Stimulated activated CD8-positive, alpha-beta memory T cell treated with anti-CD3 and anti-CD28 coated beads, Interleukin-4, amount 100 ng/mL, for 48 hours (primary cell): ENCODE measurements around the gene CPXM2.
"Not testable (repeated sequence)": the region's sequence is repeated elsewhere in the genome, so short reads cannot be mapped to it uniquely, and the experiment has no call there.

Experiments
- DNase-seq: peaks from one replicate; pipeline ENCODE4 v3.0.0-alpha.2; 2020

Gene CPXM2

DNA sequence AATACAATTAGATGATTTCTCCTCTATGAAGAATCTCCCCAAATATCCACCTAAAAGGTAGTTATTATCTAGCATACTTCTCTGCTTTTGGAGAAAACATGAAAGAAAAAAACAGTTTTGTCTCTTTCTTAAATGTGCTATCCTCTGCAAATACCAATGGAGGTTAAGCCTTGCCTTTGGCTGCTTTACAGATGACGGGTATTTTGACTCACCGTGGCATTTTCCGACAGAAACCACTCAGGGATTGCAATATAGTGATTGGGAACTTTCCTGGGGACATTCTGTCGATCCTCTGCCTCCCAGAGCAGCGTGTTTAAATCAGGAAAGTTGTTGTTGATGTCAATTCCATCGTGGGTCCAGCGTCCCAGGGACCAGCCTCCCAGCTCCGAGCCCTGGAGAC lies 124.8 kb downstream of the CPXM2 start:
- no peak for DNase-seq

DNA sequence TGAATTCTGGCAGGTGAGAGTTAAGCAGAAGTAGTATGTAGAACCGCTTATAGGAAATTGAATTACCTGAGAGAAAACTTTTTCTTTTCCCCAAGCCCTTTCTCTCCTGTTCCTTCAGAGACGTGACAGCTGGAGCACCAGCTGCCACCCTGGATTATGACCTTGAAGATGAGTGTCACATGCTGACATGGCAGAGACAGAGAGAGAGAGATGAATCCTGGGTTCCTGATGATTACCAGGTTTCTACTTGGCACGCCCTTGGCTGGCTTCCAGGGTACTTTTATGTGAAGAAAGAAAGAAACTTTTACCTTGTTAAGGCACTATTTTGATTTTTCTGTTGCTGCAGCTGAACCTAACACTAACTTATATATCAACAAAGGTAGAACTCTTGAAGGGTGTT lies 125.6 kb downstream of the CPXM2 start:
- no peak for DNase-seq

DNA sequence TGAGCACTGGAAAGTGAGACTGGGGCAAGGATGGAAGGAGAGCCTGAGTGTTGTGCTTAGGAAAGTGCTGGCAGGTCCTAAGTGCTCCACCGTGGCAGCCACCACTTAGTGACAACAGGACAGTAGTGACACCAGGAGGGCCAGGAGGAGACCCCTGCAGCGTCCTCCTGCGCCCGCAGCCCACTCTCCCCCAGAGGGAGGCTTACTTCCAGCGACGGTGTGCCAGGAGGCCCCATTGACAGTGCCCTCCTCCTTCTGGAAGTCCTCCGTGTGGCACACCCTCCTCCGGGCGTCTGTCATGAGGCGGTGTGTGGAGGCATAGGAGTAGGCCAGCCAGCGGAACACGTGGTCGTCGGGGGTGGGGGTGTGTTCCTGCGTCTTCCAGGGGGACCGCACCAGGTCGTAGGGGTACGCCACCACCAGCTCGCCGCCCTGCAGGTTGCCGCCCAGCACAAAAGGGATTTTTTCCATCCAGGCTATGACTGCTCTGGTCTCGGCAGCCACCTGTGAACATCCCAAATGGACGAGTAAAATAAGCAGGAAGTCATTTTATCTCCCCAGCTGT lies 129.9 kb downstream of the CPXM2 start:
- DNase-seq, result no peak

DNA sequence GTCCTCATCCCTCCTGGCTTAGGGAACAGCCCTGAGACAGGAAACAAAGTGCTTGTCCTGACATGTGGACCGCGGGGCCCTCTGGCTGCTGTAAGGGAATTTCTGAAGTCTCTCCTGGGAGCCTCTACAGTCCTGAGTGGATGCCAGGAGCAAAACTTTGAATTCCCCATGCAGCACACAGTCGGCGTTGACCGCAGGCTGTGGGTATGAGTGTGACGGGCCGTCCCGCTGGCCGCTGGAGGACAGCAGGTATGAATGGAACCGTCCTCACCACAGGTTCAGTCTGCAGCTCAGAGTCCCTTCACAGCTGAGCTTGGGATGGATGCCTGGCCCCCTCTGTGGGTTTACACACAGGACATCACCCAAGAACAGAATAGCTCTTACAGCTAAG lies 130.6 kb downstream of the CPXM2 start:
- DNase-seq, result no peak

DNA sequence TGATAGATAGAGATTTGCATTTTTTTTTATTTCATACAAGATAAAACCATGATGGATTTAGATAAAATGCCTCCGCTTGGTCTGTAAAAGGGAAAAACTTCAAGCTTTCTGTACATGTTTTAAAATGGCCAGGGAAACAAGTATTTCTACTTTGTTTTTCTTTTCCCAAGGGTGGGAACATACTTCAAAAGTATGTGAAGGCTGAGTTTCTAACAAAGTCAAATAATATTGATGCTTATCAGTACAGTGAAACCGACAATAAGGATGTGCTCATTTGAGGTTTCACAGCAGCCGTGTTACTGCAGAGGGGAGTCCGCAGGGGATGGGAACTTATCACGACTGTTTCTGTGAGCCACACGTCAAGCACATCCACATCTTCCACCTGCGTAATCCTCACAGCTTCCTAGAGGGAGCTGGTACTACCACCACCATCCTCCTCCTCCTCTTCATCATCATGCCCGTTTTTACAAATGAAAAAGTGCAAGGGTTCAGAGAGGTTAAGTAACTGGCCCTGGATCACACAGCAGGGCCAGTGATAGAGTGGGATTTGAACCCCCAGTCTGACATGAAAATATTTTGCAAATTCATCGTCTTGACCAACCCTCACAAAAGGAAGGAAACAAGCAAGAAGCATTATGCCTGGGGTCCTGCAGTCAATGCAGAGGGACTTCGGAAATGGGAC lies 131.1 kb downstream of the CPXM2 start:
- no peak for DNase-seq

DNA sequence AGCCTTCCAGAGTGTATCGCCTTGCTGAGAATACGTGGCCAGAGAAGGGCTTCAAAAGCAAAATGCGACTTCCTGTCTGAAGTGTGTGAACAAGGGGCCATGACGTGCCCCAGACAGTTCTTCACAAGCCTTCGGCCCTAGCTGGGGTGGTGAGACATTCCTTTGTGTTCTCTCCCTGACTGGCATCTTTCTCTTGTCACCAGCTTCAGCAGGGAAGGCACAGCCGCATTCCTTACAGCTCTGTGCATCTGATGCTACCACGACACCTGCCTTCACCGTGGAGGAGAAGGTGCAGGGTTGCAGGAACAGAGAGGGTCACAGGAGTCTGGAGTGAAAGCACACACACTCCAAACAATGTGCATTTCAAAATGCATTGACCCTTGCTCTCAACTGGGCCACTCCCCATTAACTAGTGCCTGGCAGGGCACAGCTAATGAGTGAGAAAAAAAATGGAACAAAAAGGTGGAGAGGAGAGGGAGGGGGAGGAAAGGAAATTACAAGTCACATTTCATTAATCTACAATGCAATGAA lies 132.0 kb downstream of the CPXM2 start:
- DNase-seq, result no peak

DNA sequence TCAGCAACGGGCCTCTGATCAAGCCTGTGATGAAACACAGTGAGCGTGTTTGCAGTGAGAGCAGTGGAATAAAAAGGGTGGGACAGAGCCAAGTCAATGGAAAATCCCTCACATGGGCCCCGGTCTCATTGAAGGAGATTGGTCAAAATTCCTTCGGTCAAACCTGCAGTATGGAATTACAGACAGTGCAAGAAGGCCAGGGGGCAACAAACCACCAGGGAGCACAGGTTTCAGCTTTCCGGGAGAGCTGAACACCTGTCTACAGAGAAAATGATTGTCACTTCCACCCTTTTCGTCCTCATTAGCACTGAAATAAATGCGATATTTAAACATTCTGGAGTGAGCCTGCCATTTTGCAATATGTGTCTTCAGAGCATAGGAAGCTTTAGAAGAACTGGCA lies 132.6 kb downstream of the CPXM2 start:
- DNase-seq, result no peak

DNA sequence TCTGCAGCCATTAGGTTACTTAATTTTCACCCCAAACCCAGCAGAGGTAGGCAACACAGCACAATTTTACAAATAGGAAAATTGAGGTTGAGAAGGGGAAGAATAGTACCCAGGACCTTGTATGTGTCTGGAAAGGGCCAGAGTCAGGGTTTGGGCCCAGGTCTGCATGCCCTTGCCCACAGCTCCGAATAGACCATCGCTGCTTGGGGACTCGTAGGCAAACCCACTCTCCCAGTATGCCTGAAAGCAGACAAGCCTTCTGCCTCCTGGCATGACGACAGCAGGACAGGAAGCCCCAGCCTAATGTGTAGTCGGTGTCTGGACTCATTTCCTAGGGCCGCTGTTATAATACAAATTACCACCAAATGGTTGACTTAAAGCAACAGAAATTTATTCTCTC lies 133.8 kb downstream of the CPXM2 start:
- no peak for DNase-seq

DNA sequence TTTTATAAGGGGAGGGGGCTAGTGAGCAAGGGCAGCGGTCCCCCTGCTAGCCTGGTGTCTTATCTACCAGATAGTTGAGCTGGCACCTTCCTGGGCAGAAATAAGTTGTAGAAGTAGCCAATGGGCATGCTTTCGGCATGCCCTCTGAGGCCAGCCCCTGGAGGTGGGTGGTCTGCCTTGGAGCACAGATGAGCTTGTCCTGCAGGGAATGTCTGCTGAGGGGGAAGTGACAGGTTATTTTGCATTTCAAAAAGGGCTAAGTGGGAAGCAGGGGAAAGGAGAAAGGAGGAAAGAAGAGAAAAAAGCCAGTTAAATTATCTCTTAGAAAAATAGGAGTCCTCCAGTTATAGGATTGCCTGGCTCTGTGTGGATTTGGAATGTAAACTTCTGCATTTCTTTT lies 136.5 kb downstream of the CPXM2 start:
- DNase-seq, result no peak

DNA sequence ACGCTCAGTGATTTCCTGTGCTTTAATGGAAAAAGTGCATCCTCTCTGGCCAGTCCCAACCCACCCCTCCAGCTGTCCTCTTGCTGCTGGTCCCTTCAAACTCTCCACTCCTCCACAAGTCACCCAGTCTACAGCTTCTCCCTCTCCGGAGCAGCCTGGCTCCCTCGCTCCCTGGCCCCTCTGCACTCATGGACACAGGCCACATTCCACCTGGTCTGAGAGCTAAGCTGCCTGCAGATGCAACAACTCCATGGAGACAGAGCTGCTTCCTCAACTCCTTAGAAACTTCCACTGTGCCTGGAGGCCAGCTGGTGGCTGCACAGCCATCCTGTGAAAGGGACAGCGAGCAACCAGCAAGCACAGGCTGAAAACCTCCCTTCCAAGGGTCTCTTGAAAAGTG lies 137.5 kb downstream of the CPXM2 start:
- DNase-seq, result no peak

DNA sequence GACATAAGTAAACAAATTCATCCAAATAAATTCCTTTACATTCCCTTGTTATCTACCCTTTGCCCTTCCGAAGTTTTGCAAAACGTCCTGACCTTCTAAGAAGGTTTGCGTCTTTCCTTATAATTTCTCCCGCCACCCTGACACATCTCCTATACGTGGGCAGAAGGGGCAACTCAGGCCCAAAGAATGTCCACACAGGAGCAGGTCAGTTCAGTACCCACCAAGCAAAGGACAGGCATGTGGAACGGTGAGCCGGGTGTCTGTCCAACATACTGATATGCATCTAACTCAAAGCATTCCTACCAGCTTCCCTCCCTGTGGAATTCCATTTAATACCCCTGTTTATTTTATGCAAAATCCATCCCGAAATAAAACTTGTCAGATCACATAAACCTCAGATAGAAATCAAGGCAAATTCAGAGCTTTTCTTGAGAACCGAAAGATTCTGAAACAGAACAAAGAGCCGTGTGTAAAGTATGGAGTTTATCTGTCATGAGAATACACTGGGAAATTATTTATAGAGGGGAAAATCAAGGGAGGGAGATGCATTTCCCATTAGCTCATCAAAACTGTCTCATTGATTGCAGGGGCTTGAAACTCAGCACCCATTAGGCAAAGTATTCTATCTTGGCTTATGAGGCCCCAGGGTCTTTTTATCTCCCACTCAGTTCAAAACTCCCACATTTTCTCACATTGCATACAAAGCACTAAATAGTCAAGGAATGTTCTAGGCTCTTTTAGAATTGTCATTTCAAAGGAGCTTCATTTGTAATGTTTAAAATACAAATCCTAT lies 140.1 kb downstream of the CPXM2 start:
- DNase-seq, result no peak

DNA sequence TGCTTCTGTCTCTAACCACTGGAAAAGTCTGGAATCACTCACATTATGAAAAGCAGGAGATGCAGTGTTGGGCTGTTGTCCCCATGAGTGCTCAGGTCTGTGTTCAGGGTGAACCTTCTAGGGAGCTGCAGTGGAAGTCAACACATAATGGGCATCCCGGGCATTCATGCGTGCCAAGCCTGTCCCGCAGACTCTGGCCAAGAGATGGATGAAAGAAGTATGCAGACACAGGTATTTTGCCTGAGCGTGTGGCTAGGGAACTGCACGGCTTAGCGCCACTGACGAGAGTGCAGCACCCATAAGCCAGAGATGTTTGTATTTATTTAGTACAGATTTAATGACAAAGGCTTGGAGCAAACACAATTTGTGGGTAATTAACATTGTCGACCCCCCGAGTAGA lies 140.7 kb downstream of the CPXM2 start:
- no peak for DNase-seq

DNA sequence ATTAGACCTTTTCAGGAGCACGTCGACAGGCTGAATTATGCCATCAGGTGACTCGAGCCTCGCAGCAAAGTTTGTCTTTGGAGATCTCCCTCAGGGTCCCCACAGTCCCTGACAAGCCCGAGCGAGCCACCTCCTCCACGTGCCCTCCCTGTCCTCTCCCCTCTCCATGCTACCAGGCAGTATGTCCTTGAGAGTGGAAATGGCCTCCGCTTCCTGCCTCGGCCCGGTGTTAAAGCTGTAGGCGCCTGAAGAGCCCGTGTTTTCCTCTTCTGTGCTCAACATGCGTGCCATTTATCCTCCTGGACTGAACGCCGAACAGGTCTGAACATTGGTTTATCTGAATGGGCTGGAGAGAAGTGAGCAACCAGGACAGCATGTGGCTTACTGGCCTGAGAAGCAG lies 142.9 kb downstream of the CPXM2 start:
- DNase-seq, result no peak

DNA sequence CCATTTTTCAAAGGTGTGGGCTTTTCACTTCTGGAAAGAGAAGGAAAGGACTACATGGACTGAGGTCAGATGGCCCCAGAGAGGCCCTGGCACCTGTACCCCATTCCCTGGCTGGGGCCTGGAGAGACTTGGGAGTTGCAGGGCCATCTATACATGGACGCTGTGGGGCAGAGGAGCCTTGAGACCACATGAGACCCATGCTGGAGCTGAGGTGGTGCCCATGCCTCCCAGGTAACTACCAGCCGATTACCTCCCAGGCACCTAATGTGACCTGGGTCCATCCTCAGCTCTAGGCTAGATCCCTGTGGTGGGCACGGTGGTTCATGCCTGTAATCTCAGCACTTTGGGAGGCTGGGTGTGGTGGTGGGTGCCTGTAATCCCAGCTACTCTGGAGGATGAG lies 144.2 kb downstream of the CPXM2 start:
- no peak for DNase-seq

DNA sequence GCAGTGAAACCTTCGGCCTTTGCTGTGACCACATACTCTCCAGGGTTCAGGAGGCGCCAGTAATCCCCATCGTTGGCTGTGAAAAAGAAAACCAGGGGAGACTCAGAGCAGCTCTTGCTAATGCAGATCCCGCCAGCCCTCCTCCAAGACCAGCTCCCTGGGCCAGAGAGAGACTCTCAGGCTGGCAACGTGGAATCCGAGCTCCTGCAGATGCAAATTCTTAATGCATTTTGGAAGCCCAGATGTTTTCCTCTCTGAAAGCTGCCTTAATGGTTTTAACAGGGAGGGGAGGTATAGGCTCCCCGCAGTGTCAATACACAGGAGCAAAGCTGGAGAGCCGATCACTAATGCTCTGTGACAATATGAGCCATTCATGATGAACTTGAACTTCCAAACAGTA lies 144.7 kb downstream of the CPXM2 start:
- DNase-seq, result no peak

DNA sequence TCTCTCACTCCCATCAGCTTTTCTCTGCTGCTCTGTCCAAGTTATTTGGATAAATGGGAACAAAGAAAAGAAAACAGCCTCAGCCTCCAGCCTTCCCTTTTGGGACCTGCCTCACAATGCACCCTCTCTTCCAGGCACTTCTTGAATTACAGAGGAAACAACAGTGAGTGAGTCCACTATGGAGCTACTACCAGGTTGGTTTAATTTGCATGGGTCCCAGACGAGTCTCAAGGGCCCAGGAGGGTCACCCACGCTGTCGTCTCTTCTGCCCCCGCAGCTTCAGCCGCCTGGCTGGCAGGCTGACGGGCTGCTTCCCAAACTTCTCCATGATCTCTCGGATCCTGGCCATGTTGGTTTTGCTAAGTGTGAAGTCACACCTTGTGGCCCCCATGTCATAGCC lies 145.1 kb downstream of the CPXM2 start:
- no peak for DNase-seq

DNA sequence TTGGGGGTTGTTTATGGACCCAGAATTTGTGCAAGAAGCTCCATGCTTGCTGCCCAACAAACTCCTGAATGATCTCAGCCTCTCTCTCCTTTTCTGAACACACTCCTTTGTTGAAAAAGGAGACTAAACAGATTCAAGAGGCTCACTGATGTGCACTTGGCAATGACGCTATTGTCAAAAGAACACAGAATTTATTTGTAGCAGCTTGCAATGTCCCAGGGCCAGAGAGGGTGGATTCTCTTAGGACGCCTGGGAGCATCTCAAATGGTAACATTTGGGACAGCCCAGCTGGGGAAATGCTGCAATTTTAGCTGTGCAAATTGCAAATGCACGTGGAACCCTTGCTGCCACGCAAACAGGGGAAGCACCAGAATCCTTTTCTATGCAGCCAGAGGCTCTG lies 145.5 kb downstream of the CPXM2 start:
- no peak for DNase-seq

DNA sequence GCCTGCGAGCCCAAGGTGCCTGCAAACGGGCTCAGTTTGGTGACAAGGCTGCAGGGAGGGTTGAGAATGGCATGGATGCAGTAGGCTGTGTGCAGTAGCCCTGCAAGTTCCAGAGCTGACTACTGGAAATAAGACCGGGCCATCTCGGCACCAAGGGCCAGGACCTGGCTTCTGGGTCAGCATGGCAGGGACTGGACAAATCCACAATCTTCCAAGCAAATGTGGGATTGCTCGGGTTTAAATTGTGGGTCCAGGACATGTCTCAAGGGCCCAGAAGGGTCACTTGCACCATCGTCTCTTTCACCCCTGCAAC lies 147.4 kb downstream of the CPXM2 start:
- no peak for DNase-seq

DNA sequence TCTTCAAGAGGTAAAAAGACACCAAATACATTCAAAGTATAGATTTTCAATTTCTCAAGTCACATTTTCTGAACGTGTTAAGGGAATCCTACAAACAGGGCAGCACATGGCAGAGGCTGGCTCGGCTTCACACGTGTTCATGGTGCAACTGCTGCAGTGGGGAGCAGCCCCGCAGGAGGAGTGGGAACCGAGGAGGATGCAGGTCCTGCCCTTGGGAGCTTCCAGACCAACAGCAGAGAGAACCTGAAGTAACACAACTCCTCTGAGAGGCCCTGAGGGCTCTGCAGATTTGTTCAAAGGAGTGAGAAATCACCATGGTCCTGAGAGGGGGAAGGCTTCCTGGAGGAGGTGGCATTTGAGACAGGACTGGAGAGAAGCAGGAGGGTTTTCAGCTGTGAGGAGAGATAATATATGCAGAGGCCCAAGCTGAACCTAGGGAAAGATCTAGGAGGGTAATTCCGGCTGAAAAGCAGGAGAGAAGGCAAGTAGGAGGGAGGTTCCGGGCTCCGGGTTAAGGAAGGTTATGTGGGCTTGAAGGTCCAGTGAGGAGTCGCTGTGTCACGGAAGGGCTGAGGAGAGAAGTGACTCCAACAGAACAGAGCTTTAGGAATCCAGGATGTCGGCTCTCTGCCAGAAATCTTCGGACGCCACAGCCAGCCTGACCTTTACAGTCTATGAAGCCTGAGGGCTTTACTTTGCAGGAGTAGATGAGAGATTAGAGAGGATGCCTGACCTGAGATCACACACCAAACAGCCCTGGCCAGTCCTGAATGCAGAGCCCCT lies 148.0 kb downstream of the CPXM2 start:
- no peak for DNase-seq

DNA sequence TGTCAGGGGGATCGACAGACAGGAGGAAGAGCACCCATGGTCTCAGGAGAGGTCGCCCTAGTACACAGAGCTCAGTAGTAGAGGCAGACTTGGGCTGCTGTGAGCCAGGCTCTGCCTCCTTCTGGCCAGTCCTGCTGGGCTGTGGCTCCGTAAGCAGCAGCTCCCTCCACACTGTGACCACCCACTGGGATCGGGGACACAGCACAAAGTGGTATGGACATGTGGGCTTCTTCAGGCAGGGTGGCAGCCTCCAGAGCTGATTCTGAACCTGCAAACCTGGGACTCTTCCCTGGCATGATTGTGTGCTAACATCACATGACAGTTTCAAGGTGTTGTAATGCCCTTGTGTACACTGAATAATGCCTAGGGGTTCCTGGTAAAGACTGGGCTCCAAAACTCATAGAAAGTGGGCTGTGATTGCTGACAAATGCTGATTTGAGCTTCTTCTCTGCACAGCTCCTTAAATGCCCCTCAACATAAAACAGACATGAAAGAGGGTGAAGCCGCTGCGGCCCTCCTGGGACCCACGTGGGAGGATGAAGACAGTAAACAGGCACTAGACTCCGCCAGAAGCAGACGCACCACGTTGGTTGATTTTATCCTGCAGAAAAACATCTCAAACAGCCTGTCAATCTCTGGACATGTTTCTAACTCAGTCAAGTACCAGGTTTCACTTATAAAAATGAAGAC lies 148.7 kb downstream of the CPXM2 start:
- no peak for DNase-seq

DNA sequence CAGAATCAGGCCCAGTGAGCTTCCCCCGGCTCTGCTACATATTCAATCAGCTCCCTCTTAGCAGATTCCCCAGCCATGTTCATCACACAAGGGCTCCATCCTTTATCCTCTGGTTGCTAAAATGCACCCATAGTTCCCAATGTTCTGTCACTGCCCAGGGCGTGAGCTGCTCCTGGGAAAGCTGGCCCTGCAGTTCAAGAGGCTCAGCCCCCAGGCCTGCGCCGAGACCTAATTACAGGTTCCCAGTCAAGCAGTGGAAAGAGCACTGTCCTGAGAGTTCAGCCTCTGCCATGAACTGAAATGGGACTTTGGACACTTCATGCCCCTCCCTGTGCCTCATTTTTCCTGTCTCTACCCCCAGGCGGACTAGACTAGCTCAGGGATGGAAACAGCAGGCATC lies 149.9 kb downstream of the CPXM2 start:
- DNase-seq, result no peak

DNA sequence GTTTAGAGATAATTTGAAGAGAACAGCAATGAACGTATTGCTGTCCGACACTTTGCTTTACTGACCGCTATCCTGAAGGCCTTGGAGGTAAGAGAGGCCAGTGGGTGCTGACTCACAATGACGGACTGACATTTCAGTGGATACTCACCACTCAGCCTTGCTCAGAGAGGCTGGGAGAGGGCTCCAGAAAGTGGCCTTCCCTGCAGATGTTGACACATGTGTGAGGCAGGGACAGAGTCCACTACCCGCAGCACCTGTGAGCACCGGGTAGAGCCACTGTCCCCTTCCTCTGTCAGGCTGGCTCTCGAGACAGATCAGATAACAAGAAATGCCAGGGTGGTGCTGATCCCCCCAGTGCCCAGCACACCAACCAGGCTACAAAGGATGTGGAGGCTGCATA lies 150.5 kb downstream of the CPXM2 start:
- no peak for DNase-seq

DNA sequence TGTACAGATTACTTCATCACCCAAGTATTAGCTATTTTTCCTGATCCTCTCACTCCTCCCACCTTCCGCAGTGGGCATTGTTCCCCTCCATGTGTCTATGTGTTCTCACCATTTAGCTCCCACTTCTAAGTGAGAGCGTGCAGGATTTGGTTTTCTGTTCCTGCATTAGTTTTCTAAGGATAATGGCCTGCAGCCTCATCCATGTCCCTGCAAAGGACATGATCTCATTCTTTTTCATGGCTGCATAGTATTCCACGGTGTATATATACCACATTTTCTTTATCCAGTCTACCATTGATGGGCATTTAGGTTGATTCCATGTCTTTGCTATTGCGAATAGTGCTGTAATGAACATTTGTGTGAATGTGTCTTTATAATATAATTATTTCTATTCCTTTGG lies 154.7 kb downstream of the CPXM2 start:
- not testable (repeated sequence) for DNase-seq
